Measurements from ENCODE around the gene PAIP1. TPM values are rescaled to one million over a fixed set of nuclear protein-coding genes. Genes with fewer than 3 reads are reported as not detected.

PAIP1 gene
- total RNA-seq, 1 donor from 2014 or later: 213 TPM

- Histone ChIP-seq H4K20me1 (ENCODE audit: low read depth) (no peaks in the 10 kb centered on the region), H3K9ac (no peak overlapping the region), H3K9me3 (ENCODE audit: low read depth) (no peaks in the 10 kb centered on the region), H3F3A (ENCODE audit: low read depth) (no peaks in the 10 kb centered on the region), H3K4me2 (no peak overlapping the region), H3K4me3 (no peak overlapping the region), H3K4me1 (no peaks in the 10 kb centered on the region), H3K36me3 (no peaks in the 10 kb centered on the region), H3K27ac (no peak overlapping the region), H3K79me2 (ENCODE audit: low read depth) (no peaks in the 10 kb centered on the region), H3K27me3 (no peaks in the 10 kb centered on the region), H2AFZ (replicated peaks) (no peak overlapping the region)
- H3K4me1 Mint-ChIP-seq: no peaks in the 10 kb centered on the region
- H3K36me3 Mint-ChIP-seq: no peaks in the 10 kb centered on the region
- DNase-seq (ENCODE audit: low spot score): no peak
- no peaks in the 10 kb centered on the region for H3K9me3 Mint-ChIP-seq
- TF ChIP-seq CTCF (IDR thresholded peaks at IDR 0.05) (no peak), EZH2 (IDR thresholded peaks at IDR 0.05) (no peak), EZH2phosphoT487 (IDR thresholded peaks at IDR 0.05) (no peak)
- H3K27me3 Mint-ChIP-seq (ENCODE audit: insufficient read depth, low read depth): peaks cover 2% of the 10 kb centered on the region
- no peak overlapping the region for H3K4me3 Mint-ChIP-seq
- H3K27ac Mint-ChIP-seq: no peak overlapping the region
Observed at GRCh38 chr5:43565043-43565442, 8.2 kb upstream of the PAIP1 start.

- no peaks in the 10 kb centered on the region for H3K4me1 Mint-ChIP-seq
- Histone ChIP-seq H2AFZ (replicated peaks) (no peak overlapping the region), H3K36me3 (no peaks in the 10 kb centered on the region), H3K79me2 (ENCODE audit: low read depth) (no peaks in the 10 kb centered on the region), H3K27me3 (no peaks in the 10 kb centered on the region), H3K4me2 (no peak overlapping the region), H4K20me1 (ENCODE audit: low read depth) (no peaks in the 10 kb centered on the region), H3K4me1 (no peaks in the 10 kb centered on the region), H3F3A (ENCODE audit: low read depth) (no peaks in the 10 kb centered on the region), H3K9me3 (ENCODE audit: low read depth) (no peaks in the 10 kb centered on the region), H3K27ac (no peak overlapping the region), H3K9ac (no peak overlapping the region), H3K4me3 (no peak overlapping the region)
- H3K4me3 Mint-ChIP-seq: no peak overlapping the region
- no peak overlapping the region for H3K27ac Mint-ChIP-seq
- TF ChIP-seq EZH2 (IDR thresholded peaks at IDR 0.05): no peak
- TF ChIP-seq EZH2phosphoT487 (IDR thresholded peaks at IDR 0.05): no peak
- DNase-seq (ENCODE audit: low spot score): no peak
- H3K36me3 Mint-ChIP-seq: no peaks in the 10 kb centered on the region
- no peaks in the 10 kb centered on the region for H3K9me3 Mint-ChIP-seq
- H3K27me3 Mint-ChIP-seq (ENCODE audit: insufficient read depth, low read depth): peaks cover 2% of the 10 kb centered on the region
Observed at GRCh38 chr5:43564289-43564850, 7.5 kb upstream of the PAIP1 start.

GRCh38 chr5:43563321-43563720, 6.4 kb upstream of the PAIP1 start:
- no peaks in the 10 kb centered on the region for H3K36me3 Mint-ChIP-seq
- Histone ChIP-seq H3F3A (ENCODE audit: low read depth) (peaks cover 3% of the 10 kb centered on the region), H4K20me1 (ENCODE audit: low read depth) (no peaks in the 10 kb centered on the region), H3K79me2 (ENCODE audit: low read depth) (no peaks in the 10 kb centered on the region), H3K4me3 (no peak overlapping the region), H3K27ac (no peak overlapping the region), H3K4me2 (no peak overlapping the region), H2AFZ (replicated peaks) (no peak overlapping the region), H3K4me1 (no peaks in the 10 kb centered on the region), H3K9me3 (ENCODE audit: low read depth) (no peaks in the 10 kb centered on the region), H3K36me3 (no peaks in the 10 kb centered on the region), H3K9ac (no peak overlapping the region), H3K27me3 (peaks cover 3% of the 10 kb centered on the region)
- no peak for DNase-seq (ENCODE audit: low spot score)
- no peaks in the 10 kb centered on the region for H3K4me1 Mint-ChIP-seq
- no peak overlapping the region for H3K4me3 Mint-ChIP-seq
- H3K27me3 Mint-ChIP-seq (ENCODE audit: insufficient read depth, low read depth): peaks cover 2% of the 10 kb centered on the region
- H3K27ac Mint-ChIP-seq: no peak overlapping the region
- TF ChIP-seq EZH2phosphoT487 (IDR thresholded peaks at IDR 0.05) (no peak), EZH2 (IDR thresholded peaks at IDR 0.05) (no peak), CTCF (IDR thresholded peaks at IDR 0.05) (no peak)
- H3K9me3 Mint-ChIP-seq: no peaks in the 10 kb centered on the region

GRCh38 chr5:43561356-43561755, 4.5 kb upstream of the PAIP1 start:
- H3K9me3 Mint-ChIP-seq: no peaks in the 10 kb centered on the region
- no peak for TF ChIP-seq EZH2 (IDR thresholded peaks at IDR 0.05)
- no peak for TF ChIP-seq CTCF (IDR thresholded peaks at IDR 0.05)
- no peak for TF ChIP-seq EZH2phosphoT487 (IDR thresholded peaks at IDR 0.05)
- Histone ChIP-seq H3K36me3 (no peaks in the 10 kb centered on the region), H3K27ac (no peak overlapping the region), H3K4me3 (no peak overlapping the region), H2AFZ (replicated peaks) (no peak overlapping the region), H3K4me2 (no peak overlapping the region), H3K9ac (no peak overlapping the region), H4K20me1 (ENCODE audit: low read depth) (no peaks in the 10 kb centered on the region), H3K9me3 (ENCODE audit: low read depth) (no peaks in the 10 kb centered on the region), H3K27me3 (peaks cover 12% of the 10 kb centered on the region), H3K4me1 (no peaks in the 10 kb centered on the region), H3F3A (ENCODE audit: low read depth) (peaks cover 8% of the 10 kb centered on the region), H3K79me2 (ENCODE audit: low read depth) (peaks cover under 1% of the 10 kb centered on the region)
- no peaks in the 10 kb centered on the region for H3K27me3 Mint-ChIP-seq (ENCODE audit: insufficient read depth, low read depth)
- H3K27ac Mint-ChIP-seq: no peak overlapping the region
- H3K4me1 Mint-ChIP-seq: peaks cover 4% of the 10 kb centered on the region
- no peak for DNase-seq (ENCODE audit: low spot score)
- no peak overlapping the region for H3K4me3 Mint-ChIP-seq
- H3K36me3 Mint-ChIP-seq: no peaks in the 10 kb centered on the region
